Measurements from ENCODE around the gene RALB.

The RALB gene

DNA sequence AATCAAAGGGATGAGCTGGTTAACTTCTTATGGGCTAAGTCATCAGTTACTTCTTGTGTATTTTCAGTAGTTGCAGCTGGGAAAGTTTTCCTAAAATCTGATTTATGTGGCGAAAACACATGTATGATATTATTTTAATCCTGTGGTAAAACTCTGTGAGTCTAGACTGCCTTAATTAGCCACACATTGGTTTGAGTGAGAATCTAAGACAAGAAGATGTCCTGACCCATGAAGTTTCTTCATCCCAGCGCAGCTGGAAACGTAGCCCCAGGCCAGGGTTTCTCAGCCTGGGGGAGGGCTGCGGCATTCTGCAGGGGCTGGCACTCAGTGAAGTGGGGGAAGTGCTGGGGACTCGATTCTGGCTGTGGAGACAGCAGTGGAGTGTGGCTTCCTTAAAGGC is 48.6 kb downstream of the RALB start:
- TF ChIP-seq, protein P1, sequence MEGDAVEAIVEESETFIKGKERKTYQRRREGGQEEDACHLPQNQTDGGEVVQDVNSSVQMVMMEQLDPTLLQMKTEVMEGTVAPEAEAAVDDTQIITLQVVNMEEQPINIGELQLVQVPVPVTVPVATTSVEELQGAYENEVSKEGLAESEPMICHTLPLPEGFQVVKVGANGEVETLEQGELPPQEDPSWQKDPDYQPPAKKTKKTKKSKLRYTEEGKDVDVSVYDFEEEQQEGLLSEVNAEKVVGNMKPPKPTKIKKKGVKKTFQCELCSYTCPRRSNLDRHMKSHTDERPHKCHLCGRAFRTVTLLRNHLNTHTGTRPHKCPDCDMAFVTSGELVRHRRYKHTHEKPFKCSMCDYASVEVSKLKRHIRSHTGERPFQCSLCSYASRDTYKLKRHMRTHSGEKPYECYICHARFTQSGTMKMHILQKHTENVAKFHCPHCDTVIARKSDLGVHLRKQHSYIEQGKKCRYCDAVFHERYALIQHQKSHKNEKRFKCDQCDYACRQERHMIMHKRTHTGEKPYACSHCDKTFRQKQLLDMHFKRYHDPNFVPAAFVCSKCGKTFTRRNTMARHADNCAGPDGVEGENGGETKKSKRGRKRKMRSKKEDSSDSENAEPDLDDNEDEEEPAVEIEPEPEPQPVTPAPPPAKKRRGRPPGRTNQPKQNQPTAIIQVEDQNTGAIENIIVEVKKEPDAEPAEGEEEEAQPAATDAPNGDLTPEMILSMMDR (IDR thresholded peaks at IDR 0.05; ENCODE audit: low read depth, low read length, missing control alignments): no peak
- no peak for DNase-seq (ENCODE audit: low read depth)
- H3K4me3 ChIP-seq (ENCODE audit: low read depth, low read length): no peak overlapping the region

DNA sequence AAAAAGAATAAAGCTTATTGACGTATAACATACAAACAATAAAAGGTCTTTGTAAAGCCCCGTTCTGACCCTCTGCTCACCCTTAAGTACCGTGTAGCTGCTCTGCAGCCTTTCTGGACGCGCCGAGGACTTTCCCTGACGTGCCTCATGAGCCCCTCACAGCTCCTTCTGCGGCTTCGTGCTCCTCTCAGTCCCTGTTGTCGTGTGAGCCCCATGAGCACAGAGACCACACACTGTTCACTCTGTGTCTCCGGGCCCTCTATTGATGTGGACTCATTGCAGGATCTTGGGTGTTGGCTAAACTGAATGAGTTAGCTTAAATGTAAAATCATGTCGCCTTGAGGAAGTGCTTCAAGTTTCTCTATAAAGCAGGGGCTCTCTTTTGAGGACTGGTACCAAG is 49.6 kb downstream of the RALB start:
- TF ChIP-seq, protein P1 (IDR thresholded peaks at IDR 0.05; ENCODE audit: low read depth, low read length, missing control alignments): no peak
- no peak overlapping the region for H3K4me3 ChIP-seq (ENCODE audit: low read depth, low read length)

DNA sequence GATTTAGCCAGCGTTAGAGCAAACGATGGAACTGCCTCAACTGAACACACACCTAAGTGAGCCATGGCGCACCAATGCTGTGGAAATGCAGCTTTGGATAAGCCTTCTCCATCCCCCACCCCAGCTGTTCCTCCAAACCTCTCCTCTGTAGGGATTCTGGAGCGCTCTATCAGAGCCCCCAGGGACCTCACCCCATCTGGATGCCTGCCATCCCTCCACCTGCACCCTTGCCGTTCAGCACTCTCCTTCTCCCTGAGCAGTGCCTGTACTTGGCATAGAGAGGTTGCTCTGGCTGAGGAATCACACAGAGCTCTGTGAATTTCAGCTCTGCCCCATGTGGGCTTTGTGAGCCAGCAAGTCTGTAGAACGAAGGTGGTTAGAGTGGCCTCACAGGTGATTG is 50.5 kb downstream of the RALB start:
- TF ChIP-seq, protein P1 (IDR thresholded peaks at IDR 0.05; ENCODE audit: low read depth, low read length, missing control alignments): no peak
- no peak for DNase-seq (ENCODE audit: low read depth)
- H3K4me3 ChIP-seq (ENCODE audit: low read depth, low read length): no peak overlapping the region

More for the DNA sequence above, 49.6 kb downstream of the RALB start:
- DNase-seq (ENCODE audit: low read depth): no peak

DNA sequence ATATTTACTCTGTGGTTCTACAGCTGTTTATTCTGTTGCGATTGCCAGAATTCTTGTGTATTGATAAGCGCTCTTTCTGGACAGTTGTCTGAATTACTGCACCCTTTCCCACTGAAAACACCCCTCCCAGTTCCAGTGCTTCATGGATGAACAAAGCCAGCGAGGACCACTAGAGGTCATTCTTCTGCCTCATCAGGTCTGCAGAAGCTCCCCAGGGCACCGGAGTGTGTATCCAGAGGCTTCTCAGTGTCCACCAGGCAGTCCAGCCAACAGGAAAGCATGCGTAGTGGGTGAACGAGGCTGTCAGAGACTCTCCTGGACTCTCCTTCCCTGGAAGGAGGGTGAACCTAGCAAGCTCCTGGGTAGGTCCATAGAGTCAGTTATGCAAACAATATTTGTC is 52.6 kb downstream of the RALB start:
- H3K4me3 ChIP-seq (ENCODE audit: low read depth, low read length): no peak overlapping the region
- TF ChIP-seq, protein P1 (IDR thresholded peaks at IDR 0.05; ENCODE audit: low read depth, low read length, missing control alignments): no peak
- DNase-seq (ENCODE audit: low read depth): no peak

DNA sequence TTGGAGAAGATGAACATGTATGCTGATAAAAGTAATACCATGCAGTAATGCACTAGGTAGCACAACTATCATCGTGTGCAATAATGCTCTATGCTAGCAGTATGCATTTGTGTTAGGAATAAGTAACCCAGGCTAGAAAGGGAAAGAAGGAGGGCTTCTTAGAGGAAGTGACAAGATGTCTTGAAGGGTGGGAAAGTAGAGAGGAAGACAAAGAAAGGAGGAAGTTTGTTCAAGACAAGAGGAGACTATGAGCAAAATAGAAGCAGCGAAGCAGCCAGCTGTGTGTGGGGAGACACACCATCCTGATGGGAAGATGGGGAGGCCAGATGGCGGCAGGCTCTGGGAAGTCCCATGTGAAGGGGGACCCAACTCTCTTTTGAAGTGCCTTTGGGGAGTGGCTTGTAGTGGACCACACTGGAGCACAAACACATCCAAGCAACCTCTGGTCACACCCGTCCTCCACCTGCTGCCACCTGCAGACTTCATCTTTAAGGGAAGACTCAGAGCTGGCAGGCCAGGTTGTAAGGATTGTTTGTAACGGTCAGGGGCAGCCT is 53.4 kb downstream of the RALB start:
- no peak for DNase-seq (ENCODE audit: low read depth)
- TF ChIP-seq, protein P1 (IDR thresholded peaks at IDR 0.05; ENCODE audit: low read depth, low read length, missing control alignments): no peak

GRCh38 chr2:120307482-120307881 is 54.8 kb downstream of the RALB start:
- H3K4me3 ChIP-seq (ENCODE audit: low read depth, low read length): no peak overlapping the region
- DNase-seq (ENCODE audit: low read depth): no peak
- TF ChIP-seq, protein P1 (IDR thresholded peaks at IDR 0.05; ENCODE audit: low read depth, low read length, missing control alignments): no peak

More for the DNA sequence above, 53.4 kb downstream of the RALB start:
- no peak overlapping the region for H3K4me3 ChIP-seq (ENCODE audit: low read depth, low read length)

Measured in GM12864 (cell line).